Fibroblast of villous mesenchyme (primary cell): ENCODE results near the gene SUCLG2. TPM values are rescaled to one million over a fixed set of nuclear protein-coding genes. Genes with fewer than 3 reads are reported as not detected.

ENCODE experiments used
- DNase-seq: peaks from one replicate; pipeline ENCODE4 v3.0.0-alpha.2; 2010; ENCODE audit warnings: low read depth
- H3K4me3 ChIP-seq: 2 replicates; pipeline ENCODE4 v1.5.1; 2011; ENCODE audit warnings: low read depth, mild to moderate bottlenecking, low read length
- CTCF ChIP-seq: IDR thresholded peaks from 2 replicates; pipeline ENCODE4 v1.5.1; 2012; ENCODE audit warnings: low read depth, mild to moderate bottlenecking, low read length; ENCODE audit not compliant: insufficient read depth
- total RNA-seq: library from RNA; depleted of rRNA; stranded (reverse); fragments of >200 nt; gene quantifications from 2 replicates; pipeline ENCODE4 v1.2.3, GENCODE V29; 2012

SUCLG2 gene
- total RNA-seq, 1 donor = 45.8 TPM

DNA sequence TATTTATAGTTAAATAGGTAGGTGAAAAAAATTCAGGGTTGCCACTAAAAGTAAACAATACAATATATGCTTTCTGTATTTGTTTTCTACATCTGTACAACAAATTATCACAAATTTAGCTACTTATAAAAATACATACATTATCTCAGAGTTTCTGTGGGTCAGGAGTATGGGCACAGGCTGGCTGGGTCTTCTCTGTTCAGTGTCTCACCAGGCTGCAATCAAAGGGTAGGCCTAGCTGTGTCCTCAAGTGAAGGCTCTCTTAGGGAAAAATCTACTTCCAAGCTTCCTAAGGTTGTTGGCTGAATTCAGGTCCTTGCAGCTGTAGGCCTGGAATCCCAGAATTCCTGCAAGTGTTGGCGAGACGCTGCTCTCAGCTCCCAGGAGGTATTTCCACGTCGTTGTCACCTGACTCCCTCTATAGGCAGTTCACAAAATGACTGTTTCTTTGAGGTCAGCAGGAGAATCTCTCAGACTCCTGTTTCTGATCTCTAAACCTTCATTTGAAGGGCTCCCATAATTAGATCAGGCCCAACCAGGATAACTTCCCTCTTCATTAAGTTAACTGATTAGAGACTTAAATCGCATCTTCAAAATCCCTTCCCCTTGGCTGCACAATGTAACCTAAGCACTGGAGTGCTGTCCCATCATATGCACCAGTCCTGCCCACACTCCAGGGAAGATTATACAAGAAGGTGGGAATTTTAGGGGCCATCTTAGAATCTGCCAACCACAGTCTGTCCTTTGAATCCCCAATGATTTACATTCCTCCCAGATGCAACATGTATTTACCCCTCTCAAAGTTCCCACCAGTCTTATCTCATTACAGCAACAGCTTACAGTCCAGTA lies 296.6 kb downstream of the SUCLG2 start:
- H3K4me3 ChIP-seq = no peak overlapping the region
- peak; percentile 40 for DNase-seq
- peak; percentile 50 for TF ChIP-seq CTCF

DNA sequence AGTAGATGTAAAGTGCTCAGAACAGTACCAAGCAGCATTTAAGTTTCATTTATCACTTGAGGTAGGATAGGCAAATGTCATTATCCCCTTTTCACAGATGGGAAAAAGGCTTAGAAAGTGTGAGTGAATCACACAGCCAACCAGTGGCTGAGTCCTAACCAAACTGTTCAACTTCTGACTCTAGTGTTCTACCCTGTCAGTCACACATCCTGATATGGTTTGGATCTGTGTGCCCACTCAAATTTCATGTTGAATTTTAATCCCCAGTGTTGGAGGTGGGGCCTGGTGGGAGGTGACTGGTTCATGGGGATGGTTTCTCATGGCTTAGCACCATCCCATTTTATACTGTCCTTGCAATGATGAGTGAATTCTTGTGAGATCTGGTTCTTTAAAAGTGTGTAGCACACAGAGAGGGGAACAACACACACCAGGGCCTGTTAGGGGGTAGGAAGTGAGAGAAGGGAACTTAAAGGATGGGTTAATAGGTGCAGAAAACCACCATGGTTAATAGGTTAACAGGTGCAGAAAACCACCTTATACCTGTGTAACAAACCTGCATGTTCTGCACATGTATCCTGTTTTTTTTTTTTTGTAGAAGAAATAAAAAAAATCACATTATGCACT lies 304.7 kb downstream of the SUCLG2 start:
- DNase-seq = no peak
- no peak for TF ChIP-seq CTCF
- H3K4me3 ChIP-seq = no peak overlapping the region

GRCh38 chr3:67346081-67346480 lies 308.3 kb downstream of the SUCLG2 start:
- no peak overlapping the region for H3K4me3 ChIP-seq
- no peak for TF ChIP-seq CTCF
- DNase-seq = no peak

DNA sequence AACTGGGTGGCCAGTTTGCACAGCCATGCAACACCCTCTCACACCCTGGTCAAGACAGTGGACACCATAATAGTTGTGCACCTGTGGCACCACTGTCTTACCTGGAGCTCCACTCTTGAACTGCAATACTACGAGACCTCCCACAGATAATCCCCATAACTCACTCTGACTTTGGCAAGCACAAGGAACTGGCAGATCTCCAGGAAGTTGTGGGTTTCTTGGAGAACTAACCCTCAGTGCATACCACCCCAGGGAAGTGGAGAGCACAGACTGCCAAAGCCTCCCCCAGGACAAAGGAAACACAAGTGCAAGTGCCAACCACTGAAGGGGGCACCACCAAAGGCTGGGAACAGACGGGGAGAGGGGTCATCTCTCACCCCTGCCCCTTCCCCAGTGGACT lies 318.6 kb downstream of the SUCLG2 start:
- DNase-seq = peak; percentile 1
- no peak overlapping the region for H3K4me3 ChIP-seq
- no peak for TF ChIP-seq CTCF

- no peak overlapping the region for H3K4me3 ChIP-seq
- TF ChIP-seq CTCF = no peak
- DNase-seq = no peak
Observed at GRCh38 chr3:67334588-67334987, 319.8 kb downstream of the SUCLG2 start.

DNA sequence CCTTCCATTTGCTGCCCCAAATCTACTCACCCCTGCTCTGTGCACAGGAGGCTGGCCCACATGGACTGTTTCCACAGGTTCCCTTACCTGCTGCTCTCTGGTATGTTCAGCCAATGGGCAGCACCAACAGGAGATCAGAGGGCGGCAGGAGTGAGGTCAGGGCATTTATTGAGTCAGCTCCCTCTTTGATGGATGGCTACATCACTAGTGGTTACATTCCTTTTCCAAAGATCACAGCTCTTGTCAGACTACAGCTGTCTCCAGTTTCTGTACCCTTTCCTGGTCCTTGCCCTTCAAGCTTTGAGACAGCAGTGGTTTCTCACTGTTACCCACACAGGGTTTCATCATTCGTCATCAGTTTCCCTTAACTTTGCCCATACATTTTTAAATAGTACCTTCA lies 325.1 kb downstream of the SUCLG2 start:
- no peak overlapping the region for H3K4me3 ChIP-seq
- TF ChIP-seq CTCF = no peak
- no peak for DNase-seq
